ENCODE results near the gene GATAD1. TPM values are rescaled to one million over a fixed set of nuclear protein-coding genes. Genes with fewer than 3 reads are reported as not detected.

Gene GATAD1
- total and polyA plus RNA-seq, 2 experiments from 2014 or later = 15.4 to 30.8 TPM

GRCh38 chr7:92503767-92504166, 56.5 kb downstream of the GATAD1 start (continued):
- TF ChIP-seq EZH2 (IDR thresholded peaks at IDR 0.05; ENCODE audit: low read depth, unreplicated experiment) (no peak), NANOG (IDR thresholded peaks at IDR 0.05; ENCODE audit: borderline replicate concordance) (no peak), ETS1 (IDR thresholded peaks at IDR 0.05) (no peak), CTCF (conservative IDR thresholded peaks at IDR 0.05; ENCODE audit: low read depth in 2 of 2) (no peak)

- ATAC-seq = no peak
- H3K4me3 Mint-ChIP-seq = no peak overlapping the region
- no peaks in the 10 kb centered on the region for H3K27me3 Mint-ChIP-seq (ENCODE audit: insufficient read depth, low read depth, poor library complexity)
- Histone ChIP-seq H3K4me2 (no peak overlapping the region), H3K9me2 (ENCODE audit: insufficient read depth) (no peaks in the 10 kb centered on the region), H3K79me2 (replicated peaks; ENCODE audit: insufficient read depth) (no peaks in the 10 kb centered on the region), H3K4me1 (ENCODE audit: insufficient read depth) (no peaks in the 10 kb centered on the region), H3F3A (replicated peaks; ENCODE audit: low read depth) (no peaks in the 10 kb centered on the region), H3K36me3 (ENCODE audit: insufficient read depth) (peaks cover 28% of the 10 kb centered on the region), H4K20me1 (replicated peaks; ENCODE audit: insufficient read depth) (no peaks in the 10 kb centered on the region), H3K4me3 (no peak overlapping the region), H3K27ac (ENCODE audit: low read depth) (no peak overlapping the region), H3K27me3 (ENCODE audit: insufficient read depth) (no peaks in the 10 kb centered on the region), H2AFZ (no peak overlapping the region)
- H3K9me3 Mint-ChIP-seq = no peaks in the 10 kb centered on the region
- DNase-seq (ENCODE audit: low spot score) = no peak
- H3K4me1 Mint-ChIP-seq = no peaks in the 10 kb centered on the region
- H3K36me3 Mint-ChIP-seq (ENCODE audit: low read depth) = peaks cover 22% of the 10 kb centered on the region; the same call in 2 of the 3 replicates
- no peak overlapping the region for H3K27ac Mint-ChIP-seq
- no peak for TF ChIP-seq POLR2AphosphoS5 (IDR thresholded peaks at IDR 0.05; ENCODE audit: low read depth)
- no peak for TF ChIP-seq STAT1 (IDR thresholded peaks at IDR 0.05; ENCODE audit: unreplicated experiment)
- TF ChIP-seq EZH2 (IDR thresholded peaks at IDR 0.05; ENCODE audit: low read depth, unreplicated experiment) = no peak
- TF ChIP-seq EZH2phosphoT487 (IDR thresholded peaks at IDR 0.05; ENCODE audit: unreplicated experiment) = no peak
- TF ChIP-seq REST (IDR thresholded peaks at IDR 0.05; ENCODE audit: unreplicated experiment) = no peak
- TF ChIP-seq ZNF114 (CRISPR knock-in tag; IDR thresholded peaks at IDR 0.05) = no peak
- no peak for TF ChIP-seq ETS1 (IDR thresholded peaks at IDR 0.05)
- no peak for TF ChIP-seq JUNB (IDR thresholded peaks at IDR 0.05; ENCODE audit: unreplicated experiment)
- TF ChIP-seq CREB1 (CRISPR knock-in tag; IDR thresholded peaks at IDR 0.05; ENCODE audit: low read depth) = no peak
- no peak for TF ChIP-seq ZNF462 (CRISPR knock-in tag; IDR thresholded peaks at IDR 0.05)
- TF ChIP-seq NANOG (IDR thresholded peaks at IDR 0.05; ENCODE audit: borderline replicate concordance) = no peak
These were observed 57.3 kb downstream of the GATAD1 start for GRCh38 chr7:92504563-92504962.

Data from GM23338 (cell line).